Panc1 (cell line): ENCODE results near the gene TMEM170B. TPM values are rescaled to one million over a fixed set of nuclear protein-coding genes. Genes with fewer than 3 reads are reported as not detected.

ENCODE experiments used
- ATAC-seq: fragments of 200-7000 bp; cut with Tn5 transposase; 2 replicates; pipeline ENCODE4 v1.9.1; 2020; ENCODE audit warnings: mild to moderate bottlenecking, moderate library complexity
- BruUV-seq: library from RNA; stranded (reverse); fragments of 400-500 nt; replicated peaks from 2 replicates; lab custom pipeline; 2021; lab: Mats Ljungman, UMichigan
- CTCF ChIA-PET: fragments of 300-600 bp; sonication (Branson Sonifier 250); formaldehyde crosslinking; loops from one replicate; lab custom pipeline; 2022; ENCODE audit warnings: antibody characterized with exemption; lab: Charles Lee
- POLR2A ChIA-PET: fragments of 300-600 bp; sonication (Branson Sonifier 250); formaldehyde crosslinking; loops from one replicate; lab custom pipeline; 2022; ENCODE audit warnings: antibody characterized with exemption; lab: Charles Lee
- DNase-seq: peaks from one replicate; pipeline ENCODE4 v3.0.0-alpha.2; 2010; ENCODE audit warnings: low read depth, low spot score
- H3K27ac ChIP-seq: 2 replicates; pipeline ENCODE4 v1.5.1; 2011; ENCODE audit warnings: mild to moderate bottlenecking, low read length, inconsistent platforms
- H3K27me3 ChIP-seq: fragments of 200-500 bp; sonication (Bioruptor generic); 2 replicates; pipeline ENCODE4 v1.6.0; 2014; ENCODE audit warnings: low read length, inconsistent platforms; ENCODE audit not compliant: control insufficient read depth, insufficient read depth
- H3K36me3 ChIP-seq: fragments of 200-500 bp; sonication (Bioruptor generic); 2 replicates; pipeline ENCODE4 v1.5.1; 2014; ENCODE audit warnings: inconsistent platforms, mild to moderate bottlenecking, low read length, moderate library complexity; ENCODE audit not compliant: control insufficient read depth, insufficient read depth
- H3K4me1 ChIP-seq: 2 replicates; pipeline ENCODE4 v1.5.1; 2011; ENCODE audit warnings: inconsistent platforms, mild to moderate bottlenecking, low read length, moderate library complexity; ENCODE audit not compliant: control insufficient read depth, insufficient read depth
- H3K4me3 ChIP-seq, 2 experiments: 2 replicates each; pipeline ENCODE4 v1.5.1; 2011 to 2012; ENCODE audit warnings: low read depth in 2 of 2, low read length in 2 of 2, mild to moderate bottlenecking in 2 of 2, inconsistent platforms in 1 of 2, moderate library complexity in 1 of 2
- H3K9me3 ChIP-seq: fragments of 200-500 bp; sonication (Bioruptor generic); 2 replicates; pipeline ENCODE4 v1.5.1; 2014; ENCODE audit warnings: low read depth, mild to moderate bottlenecking, inconsistent platforms, low read length, moderate library complexity; ENCODE audit not compliant: control insufficient read depth, insufficient read depth
- POLR2AphosphoS5 ChIP-seq: IDR thresholded peaks from 2 replicates; pipeline ENCODE4 v1.6.1; 2012; ENCODE audit warnings: mild to moderate bottlenecking, low read depth, low read length, moderate library complexity
- SIN3A ChIP-seq: IDR thresholded peaks from 2 replicates; pipeline ENCODE4 v1.6.1; 2012; ENCODE audit warnings: low read depth, mild to moderate bottlenecking, low read length, moderate library complexity, borderline replicate concordance; ENCODE audit not compliant: insufficient read depth
- TCF7L2 ChIP-seq: IDR thresholded peaks from 2 replicates; pipeline ENCODE4 v1.6.1; 2011; ENCODE audit warnings: mild to moderate bottlenecking, low read depth, low read length, inconsistent platforms
- in situ Hi-C: cut with HindIII; loops from 2 replicates; pipeline ENCODE4 v1.10.0; 2016; ENCODE audit warnings: low sequenced_read_pairs, low pct_unique_long_range_greater_than_20kb
- intact Hi-C: fragments of 100-400 bp; cut with micrococcal nuclease; formaldehyde crosslinking; loops from one replicate; pipeline ENCODE4 v1.10.0; 2022; ENCODE audit not compliant: unreplicated experiment
- total RNA-seq: library from RNA; stranded (reverse); gene quantifications from one replicate; pipeline ENCODE4 v1.2.1, GENCODE V29; 2021; ENCODE audit not compliant: unreplicated experiment
- TF ChIP-seq, protein P1 (sequence below): fragments of 450-650 bp; IDR thresholded peaks from 2 replicates; pipeline ENCODE4 v1.5.1; 2017; ENCODE audit warnings: mild to moderate bottlenecking
- TF ChIP-seq, protein P2 (sequence below), 2 experiments: IDR thresholded peaks; 2 replicates each; pipeline ENCODE4 v1.6.1; 2011 to 2012; ENCODE audit warnings: low read depth in 2 of 2, control low read depth in 1 of 2, low read length in 1 of 2, mild to moderate bottlenecking in 1 of 2, moderate library complexity in 1 of 2; ENCODE audit not compliant: insufficient read depth in 1 of 2

Gene TMEM170B
- total RNA-seq, 1 experiment from 2014 or later: 1.3 TPM

DNA sequence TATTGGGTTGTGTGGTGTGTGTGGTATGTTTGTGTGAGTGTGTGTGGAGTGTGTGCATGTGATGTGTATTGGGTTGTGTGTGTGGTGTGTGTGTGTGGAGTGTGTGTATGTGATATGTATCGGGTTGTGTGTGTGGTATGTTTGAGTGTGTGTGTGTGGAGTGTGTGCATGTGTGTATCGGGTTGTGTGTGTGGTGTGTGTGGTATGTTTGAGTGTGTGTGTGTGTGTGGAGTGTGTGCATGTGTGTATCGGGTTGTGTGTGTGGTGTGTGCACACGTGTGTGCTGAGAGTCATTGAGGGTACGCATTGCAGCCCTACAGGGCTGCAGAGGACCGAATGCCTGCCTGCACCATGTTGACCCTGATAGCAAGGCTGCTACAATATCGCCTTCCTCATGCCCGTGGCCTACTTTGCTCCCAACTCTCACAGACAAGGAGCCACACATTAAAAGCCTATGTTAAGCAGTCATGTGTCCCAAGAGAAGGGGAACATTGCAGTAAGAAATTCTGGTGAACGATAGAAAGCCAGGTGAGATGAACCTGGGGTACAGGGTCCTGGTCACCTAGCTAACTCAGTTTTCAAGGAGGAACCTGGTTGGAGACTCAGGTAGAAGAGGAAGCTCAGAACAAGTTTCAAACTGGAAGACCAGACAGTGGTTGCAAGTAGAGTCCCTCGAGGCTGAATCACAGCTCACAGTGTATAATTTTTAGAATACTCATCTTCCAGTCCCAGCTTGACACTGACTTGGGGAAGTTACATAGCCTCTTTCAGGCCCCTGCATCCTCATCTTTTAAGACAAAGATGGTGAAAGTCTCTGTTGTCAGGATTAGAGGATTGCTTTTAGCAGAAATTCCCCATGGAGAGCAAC is 45.7 kb upstream of the TMEM170B start:
- H3K4me1 ChIP-seq: no peaks in the 10 kb centered on the region
- ATAC-seq: no peak
- H3K4me3 ChIP-seq: no peak overlapping the region
- TF ChIP-seq TCF7L2: no peak
- TF ChIP-seq, protein P1, sequence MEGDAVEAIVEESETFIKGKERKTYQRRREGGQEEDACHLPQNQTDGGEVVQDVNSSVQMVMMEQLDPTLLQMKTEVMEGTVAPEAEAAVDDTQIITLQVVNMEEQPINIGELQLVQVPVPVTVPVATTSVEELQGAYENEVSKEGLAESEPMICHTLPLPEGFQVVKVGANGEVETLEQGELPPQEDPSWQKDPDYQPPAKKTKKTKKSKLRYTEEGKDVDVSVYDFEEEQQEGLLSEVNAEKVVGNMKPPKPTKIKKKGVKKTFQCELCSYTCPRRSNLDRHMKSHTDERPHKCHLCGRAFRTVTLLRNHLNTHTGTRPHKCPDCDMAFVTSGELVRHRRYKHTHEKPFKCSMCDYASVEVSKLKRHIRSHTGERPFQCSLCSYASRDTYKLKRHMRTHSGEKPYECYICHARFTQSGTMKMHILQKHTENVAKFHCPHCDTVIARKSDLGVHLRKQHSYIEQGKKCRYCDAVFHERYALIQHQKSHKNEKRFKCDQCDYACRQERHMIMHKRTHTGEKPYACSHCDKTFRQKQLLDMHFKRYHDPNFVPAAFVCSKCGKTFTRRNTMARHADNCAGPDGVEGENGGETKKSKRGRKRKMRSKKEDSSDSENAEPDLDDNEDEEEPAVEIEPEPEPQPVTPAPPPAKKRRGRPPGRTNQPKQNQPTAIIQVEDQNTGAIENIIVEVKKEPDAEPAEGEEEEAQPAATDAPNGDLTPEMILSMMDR: no peak
- no peak for TF ChIP-seq SIN3A
- TF ChIP-seq POLR2AphosphoS5: no peak
- TF ChIP-seq, protein P2, sequence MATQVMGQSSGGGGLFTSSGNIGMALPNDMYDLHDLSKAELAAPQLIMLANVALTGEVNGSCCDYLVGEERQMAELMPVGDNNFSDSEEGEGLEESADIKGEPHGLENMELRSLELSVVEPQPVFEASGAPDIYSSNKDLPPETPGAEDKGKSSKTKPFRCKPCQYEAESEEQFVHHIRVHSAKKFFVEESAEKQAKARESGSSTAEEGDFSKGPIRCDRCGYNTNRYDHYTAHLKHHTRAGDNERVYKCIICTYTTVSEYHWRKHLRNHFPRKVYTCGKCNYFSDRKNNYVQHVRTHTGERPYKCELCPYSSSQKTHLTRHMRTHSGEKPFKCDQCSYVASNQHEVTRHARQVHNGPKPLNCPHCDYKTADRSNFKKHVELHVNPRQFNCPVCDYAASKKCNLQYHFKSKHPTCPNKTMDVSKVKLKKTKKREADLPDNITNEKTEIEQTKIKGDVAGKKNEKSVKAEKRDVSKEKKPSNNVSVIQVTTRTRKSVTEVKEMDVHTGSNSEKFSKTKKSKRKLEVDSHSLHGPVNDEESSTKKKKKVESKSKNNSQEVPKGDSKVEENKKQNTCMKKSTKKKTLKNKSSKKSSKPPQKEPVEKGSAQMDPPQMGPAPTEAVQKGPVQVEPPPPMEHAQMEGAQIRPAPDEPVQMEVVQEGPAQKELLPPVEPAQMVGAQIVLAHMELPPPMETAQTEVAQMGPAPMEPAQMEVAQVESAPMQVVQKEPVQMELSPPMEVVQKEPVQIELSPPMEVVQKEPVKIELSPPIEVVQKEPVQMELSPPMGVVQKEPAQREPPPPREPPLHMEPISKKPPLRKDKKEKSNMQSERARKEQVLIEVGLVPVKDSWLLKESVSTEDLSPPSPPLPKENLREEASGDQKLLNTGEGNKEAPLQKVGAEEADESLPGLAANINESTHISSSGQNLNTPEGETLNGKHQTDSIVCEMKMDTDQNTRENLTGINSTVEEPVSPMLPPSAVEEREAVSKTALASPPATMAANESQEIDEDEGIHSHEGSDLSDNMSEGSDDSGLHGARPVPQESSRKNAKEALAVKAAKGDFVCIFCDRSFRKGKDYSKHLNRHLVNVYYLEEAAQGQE (IDR thresholded peaks at IDR 0.05; ENCODE audit: insufficient read depth in 1 of 2, low read depth in 2 of 2, low read length in 1 of 2): no peak
- intact Hi-C loops: no loop called here
- peaks cover 4% of the 10 kb centered on the region; the same call in 1 of the 2 replicates for H3K27me3 ChIP-seq
- H3K9me3 ChIP-seq: no peaks in the 10 kb centered on the region
- in situ Hi-C loops: no loop called here
- ChIA-PET POLR2A (no interaction called here), CTCF (no interaction called here)
- DNase-seq: no peak
- no peaks in the 10 kb centered on the region for H3K36me3 ChIP-seq
- no TSS peak for BruUV-seq
- no peak overlapping the region for H3K27ac ChIP-seq

DNA sequence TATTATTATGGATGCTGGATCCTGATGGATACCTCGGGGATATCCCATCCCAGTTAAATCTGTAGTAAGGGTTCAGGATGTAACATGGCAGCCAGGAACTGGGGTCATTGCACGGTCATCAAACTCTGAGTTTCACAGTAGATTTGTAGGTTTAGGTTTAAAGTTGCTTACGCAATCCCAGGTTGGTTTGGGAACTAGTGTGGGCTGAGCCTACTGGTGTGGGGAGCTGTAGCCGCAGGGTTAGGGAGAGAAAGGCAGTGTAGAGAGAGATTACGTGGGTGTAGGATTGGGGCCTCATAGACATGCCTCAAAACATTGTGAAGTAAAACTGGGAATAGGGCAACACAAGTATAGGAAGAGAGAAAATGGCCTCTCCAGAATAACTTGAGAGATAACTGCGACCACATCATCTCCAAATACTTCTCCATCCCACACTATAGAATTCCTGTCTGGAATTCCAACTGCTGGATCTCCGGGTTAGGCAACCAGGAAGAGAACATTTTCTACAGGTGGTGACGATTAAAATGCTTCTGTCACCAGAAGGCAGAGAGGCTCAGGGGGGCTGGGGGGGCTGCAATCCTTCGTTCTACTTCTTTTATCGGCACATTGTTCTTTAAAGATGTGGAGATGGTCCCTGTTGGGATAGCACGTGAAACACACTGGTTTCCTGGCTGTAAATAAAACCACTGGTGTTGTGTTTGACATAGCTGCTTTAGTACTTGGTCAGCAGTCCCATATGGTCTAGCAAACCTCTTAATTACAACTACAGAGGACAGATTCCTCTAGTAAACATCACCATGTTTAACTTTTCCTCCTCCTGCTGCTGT is 44.9 kb upstream of the TMEM170B start:
- ChIA-PET CTCF (no interaction called here), POLR2A (no interaction called here)
- no TSS peak for BruUV-seq
- Histone ChIP-seq H3K27ac (no peak overlapping the region), H3K4me1 (no peaks in the 10 kb centered on the region), H3K9me3 (no peaks in the 10 kb centered on the region), H3K4me3 (no peak overlapping the region), H3K36me3 (no peaks in the 10 kb centered on the region), H3K27me3 (peaks cover 4% of the 10 kb centered on the region; the same call in 1 of the 2 replicates)
- in situ Hi-C loops: no loop called here
- ATAC-seq (no peak), DNase-seq (no peak)
- TF ChIP-seq SIN3A: no peak
- no peak for TF ChIP-seq POLR2AphosphoS5
- TF ChIP-seq, protein P2 (IDR thresholded peaks at IDR 0.05; ENCODE audit: insufficient read depth in 1 of 2, low read depth in 2 of 2, low read length in 1 of 2): no peak
- TF ChIP-seq, protein P1: no peak
- no peak for TF ChIP-seq TCF7L2
- intact Hi-C loops: no loop called here
